Large intestine (tissue), 3 donors: ENCODE data around the gene USB1. TPM values are rescaled to one million over a fixed set of nuclear protein-coding genes. Genes with fewer than 3 reads are reported as not detected.
A peak's percentile ranks its signal among the peaks of the same experiment; 100 is the strongest.
"Not testable (repeated sequence)": the region's sequence is repeated elsewhere in the genome, so short reads cannot be mapped to it uniquely, and the experiment has no call there.

ENCODE experiments used
- DNase-seq, 2 donors: peaks; one replicate each; pipeline versions ENCODE4 v3.0.0 to v3.0.0-alpha.2; 2013
- H3K27ac ChIP-seq: one replicate; pipeline ENCODE4 v1.5.1; 2013; ENCODE audit warnings: low read length
- H3K27me3 ChIP-seq: 2 replicates; pipeline ENCODE4 v1.6.1; 2013; ENCODE audit warnings: low read length; ENCODE audit not compliant: control insufficient read depth, insufficient read depth
- H3K36me3 ChIP-seq: 2 replicates; pipeline ENCODE4 v1.6.1; 2013; ENCODE audit warnings: low read length; ENCODE audit not compliant: control insufficient read depth, insufficient read depth
- H3K4me1 ChIP-seq: one replicate; pipeline ENCODE4 v1.6.1; 2013; ENCODE audit warnings: low read length; ENCODE audit not compliant: control insufficient read depth, insufficient read depth
- H3K4me3 ChIP-seq: one replicate; pipeline ENCODE4 v1.5.1; 2013; ENCODE audit warnings: low read length
- H3K9me3 ChIP-seq: one replicate; pipeline ENCODE4 v1.6.1; 2013; ENCODE audit warnings: mild to moderate bottlenecking, low read depth, low read length, moderate library complexity; ENCODE audit not compliant: control insufficient read depth
- WGBS: methylation state at CpG from one replicate; pipeline ENCODE4 v1.1.5; 2013; ENCODE audit warnings: low lambda C conversion rate; ENCODE audit not compliant: insufficient coverage; 5-methylcytosine and 5-hydroxymethylcytosine counted together
- polyA plus RNA-seq: library from polyadenylated mRNA; unstranded; fragments of 120-200 nt; gene quantifications from one replicate; pipeline ENCODE4 v1.2.1, GENCODE V29; 2013

Gene USB1
- polyA plus RNA-seq, 1 donor, result 26.5 TPM

DNA sequence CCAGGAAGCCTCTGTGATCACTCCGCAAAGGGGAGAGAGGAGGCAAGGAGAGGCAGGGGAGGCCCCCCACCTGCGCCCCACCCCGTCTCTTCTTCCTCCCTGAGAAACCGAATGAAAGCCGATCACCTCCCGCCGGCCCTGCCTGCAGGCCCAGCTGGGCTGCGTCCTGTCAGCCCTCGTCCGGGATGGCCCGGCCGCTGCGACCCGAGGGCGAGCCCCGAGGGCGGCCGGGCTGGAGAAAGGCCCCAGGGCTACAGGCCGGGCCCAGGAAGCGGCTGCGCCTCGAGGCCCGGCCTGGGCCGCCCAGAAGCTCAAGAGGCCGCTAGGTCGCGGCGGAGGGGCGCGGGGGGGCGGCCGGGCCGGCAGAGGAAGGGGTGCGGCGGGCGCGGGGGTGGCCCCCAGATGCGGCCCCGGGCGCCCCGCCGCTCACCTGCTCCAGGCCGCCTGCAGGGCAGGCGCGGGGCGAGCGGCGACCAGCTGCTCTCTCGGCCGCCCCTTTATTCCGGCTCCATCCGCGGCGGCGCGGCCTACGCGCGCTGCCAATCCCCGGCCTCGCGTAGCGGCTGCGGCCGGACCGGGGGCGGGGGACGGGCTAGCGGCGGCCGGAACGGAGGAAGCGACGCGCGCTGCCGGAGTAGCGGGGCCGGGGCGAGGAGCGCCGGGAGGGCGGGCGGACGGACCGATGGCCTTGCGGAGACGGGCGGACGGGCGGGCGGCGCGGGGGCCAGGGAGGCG lies 1.1 kb upstream of the USB1 start, which contains the start of gene ZNF319:
Gene ZNF319 (minus strand): TSS at position 702 of the 735 bp plus-strand sequence. CDS start 2,407 bp downstream, outside the sequence.
- Histone ChIP-seq H3K9me3 (no peaks in the 10 kb centered on the region), H3K4me3 (peak within 1 kb of the TSS; percentile 89), H3K36me3 (peaks cover 32% of the 10 kb centered on the region), H3K27ac (peak within 1 kb of the TSS; percentile 83), H3K4me1 (peaks cover 4% of the 10 kb centered on the region), H3K27me3 (no peaks in the 10 kb centered on the region)
- no peak for DNase-seq
- no CpG with 5 or more reads among the region's 95 CpGs for WGBS

DNA sequence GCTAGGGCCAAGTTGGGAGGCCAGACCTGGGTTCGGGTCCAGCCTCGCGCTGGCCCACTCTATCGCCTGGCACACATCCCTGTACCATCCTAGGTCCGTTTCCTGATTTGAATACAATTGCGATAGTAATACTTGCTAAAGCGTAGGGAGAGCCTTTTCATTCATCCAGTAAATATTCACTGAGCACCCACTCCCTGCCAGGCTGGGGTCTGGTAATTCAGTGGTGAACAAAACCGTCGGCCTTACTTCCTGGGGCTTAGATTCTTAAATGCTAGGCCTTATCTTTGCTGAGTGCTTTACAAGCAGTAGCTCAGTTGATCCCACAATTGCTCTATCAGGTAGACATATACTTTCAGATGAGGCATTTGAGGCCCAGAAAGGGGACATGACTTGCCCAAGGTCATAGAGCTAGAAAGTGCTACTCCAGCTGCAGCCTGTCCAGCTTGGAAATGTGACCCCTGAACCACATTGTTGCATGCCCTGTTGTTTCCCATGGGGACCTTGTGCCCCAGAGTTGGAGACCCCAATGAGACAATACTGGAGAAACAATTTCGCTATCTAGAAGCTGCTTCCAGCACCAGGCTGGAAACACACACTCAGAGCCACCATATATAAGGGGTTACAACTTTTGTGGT lies 691 bp downstream of the USB1 start:
- no peaks in the 10 kb centered on the region for H3K27me3 ChIP-seq
- peaks cover 4% of the 10 kb centered on the region for H3K4me1 ChIP-seq
- H3K9me3 ChIP-seq, result no peaks in the 10 kb centered on the region
- peak overlapping the region; percentile 89 for H3K4me3 ChIP-seq
- no peak for DNase-seq
- H3K27ac ChIP-seq, result no peak overlapping the region
- WGBS, result no CpG with 5 or more reads among the region's 10 CpGs
- peaks cover 15% of the 10 kb centered on the region for H3K36me3 ChIP-seq

GRCh38 chr16:58002416-58002800 lies 1.2 kb downstream of the USB1 start:
- WGBS, result no CpG with 5 or more reads among the region's 9 CpGs
- Histone ChIP-seq H3K9me3 (no peaks in the 10 kb centered on the region), H3K27ac (no peak overlapping the region), H3K36me3 (peaks cover 10% of the 10 kb centered on the region), H3K27me3 (no peaks in the 10 kb centered on the region), H3K4me1 (peaks cover 4% of the 10 kb centered on the region), H3K4me3 (no peak overlapping the region)
- no peak for DNase-seq

GRCh38 chr16:58002936-58003335 lies 1.7 kb downstream of the USB1 start:
- Histone ChIP-seq H3K9me3 (no peaks in the 10 kb centered on the region), H3K4me3 (no peak overlapping the region), H3K4me1 (peaks cover 4% of the 10 kb centered on the region), H3K27me3 (no peaks in the 10 kb centered on the region), H3K36me3 (peaks cover 5% of the 10 kb centered on the region), H3K27ac (no peak overlapping the region)
- no CpG with 5 or more reads among the region's 5 CpGs for WGBS
- no peak for DNase-seq

DNA sequence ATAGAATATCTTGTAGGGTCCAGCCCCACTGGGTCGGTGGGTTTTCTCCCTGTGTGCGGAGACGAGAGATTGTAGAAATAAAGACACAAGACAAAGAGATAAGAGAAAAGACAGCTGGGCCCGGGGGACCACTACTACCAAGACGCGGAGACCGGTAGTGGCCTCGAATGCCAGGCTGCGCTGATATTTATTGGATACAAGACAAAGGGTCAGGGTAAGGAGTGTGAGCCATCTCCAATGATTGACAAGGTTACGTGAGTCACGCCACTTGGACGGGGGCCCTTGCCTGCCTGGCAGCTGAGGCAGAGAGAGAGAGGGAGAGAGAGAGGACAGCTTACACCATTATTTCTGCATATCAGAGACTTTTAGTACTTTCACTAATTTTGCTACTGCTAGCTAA lies 3.5 kb downstream of the USB1 start:
- not testable (repeated sequence) for H3K36me3 ChIP-seq, H3K27ac ChIP-seq, H3K4me3 ChIP-seq, DNase-seq, H3K9me3 ChIP-seq, H3K4me1 ChIP-seq, H3K27me3 ChIP-seq
- 100% methylated on average over 1 of the region's 12 CpGs for WGBS

GRCh38 chr16:58009856-58010416 lies 8.7 kb downstream of the USB1 start:
- no peaks in the 10 kb centered on the region for H3K4me1 ChIP-seq
- no peak overlapping the region for H3K4me3 ChIP-seq
- no peaks in the 10 kb centered on the region for H3K9me3 ChIP-seq
- no peak for DNase-seq
- WGBS, result no CpG with 5 or more reads among the region's 11 CpGs
- H3K36me3 ChIP-seq, result peaks cover 34% of the 10 kb centered on the region
- no peaks in the 10 kb centered on the region for H3K27me3 ChIP-seq
- no peak overlapping the region for H3K27ac ChIP-seq

GRCh38 chr16:58010886-58011285 lies 9.7 kb downstream of the USB1 start:
- WGBS, result no CpG with 5 or more reads among the region's 3 CpGs
- peaks cover 34% of the 10 kb centered on the region for H3K36me3 ChIP-seq
- no peak overlapping the region for H3K4me3 ChIP-seq
- no peaks in the 10 kb centered on the region for H3K9me3 ChIP-seq
- no peaks in the 10 kb centered on the region for H3K27me3 ChIP-seq
- no peak overlapping the region for H3K27ac ChIP-seq
- H3K4me1 ChIP-seq, result no peaks in the 10 kb centered on the region
- no peak for DNase-seq

DNA sequence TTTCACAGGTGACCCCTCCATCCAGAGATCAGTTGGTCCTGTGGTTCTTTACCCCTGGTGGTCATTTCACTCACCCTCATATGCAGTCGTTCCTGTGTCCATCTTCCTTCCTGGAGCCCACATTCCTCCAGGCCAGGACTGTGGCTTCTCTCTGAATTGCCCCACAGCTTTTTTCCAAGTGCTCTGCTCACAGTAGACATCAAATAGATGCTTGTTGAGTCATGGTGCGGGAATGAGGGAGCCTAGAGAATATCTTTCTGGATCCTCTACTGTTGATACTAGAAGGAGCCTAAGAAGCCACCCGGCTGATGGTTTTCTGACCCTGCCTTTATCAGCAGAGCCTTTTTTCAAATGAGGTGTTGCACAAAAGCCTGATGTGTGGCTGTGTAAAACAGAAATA lies 10.4 kb downstream of the USB1 start:
- WGBS, result no CpG with 5 or more reads among the region's 3 CpGs
- peaks cover 34% of the 10 kb centered on the region for H3K36me3 ChIP-seq
- no peaks in the 10 kb centered on the region for H3K9me3 ChIP-seq
- H3K27me3 ChIP-seq, result no peaks in the 10 kb centered on the region
- DNase-seq, result no peak
- H3K4me1 ChIP-seq, result no peaks in the 10 kb centered on the region
- no peak overlapping the region for H3K27ac ChIP-seq
- H3K4me3 ChIP-seq, result no peak overlapping the region

- Histone ChIP-seq H3K27ac (no peak overlapping the region), H3K27me3 (no peaks in the 10 kb centered on the region), H3K9me3 (no peaks in the 10 kb centered on the region), H3K36me3 (peaks cover 34% of the 10 kb centered on the region), H3K4me1 (no peaks in the 10 kb centered on the region), H3K4me3 (no peak overlapping the region)
- no peak for DNase-seq
- WGBS, result no CpG with 5 or more reads among the region's 9 CpGs
Observed at GRCh38 chr16:58012481-58012880, 11.3 kb downstream of the USB1 start.

GRCh38 chr16:58013201-58013956 lies 12.2 kb downstream of the USB1 start:
- no peak overlapping the region for H3K27ac ChIP-seq
- 100% methylated on average over 2 of the region's 9 CpGs for WGBS
- H3K27me3 ChIP-seq, result no peaks in the 10 kb centered on the region
- no peaks in the 10 kb centered on the region for H3K9me3 ChIP-seq
- DNase-seq, result no peak
- no peak overlapping the region for H3K4me3 ChIP-seq
- H3K36me3 ChIP-seq, result peaks cover 34% of the 10 kb centered on the region
- H3K4me1 ChIP-seq, result no peaks in the 10 kb centered on the region
